D721Med (cell line): Measurements from ENCODE around the gene BTAF1.
"Not testable (repeated sequence)": the region's sequence is repeated elsewhere in the genome, so short reads cannot be mapped to it uniquely, and the experiment has no call there.

Experiments used
- DNase-seq: peaks from one replicate; pipeline ENCODE4 v3.0.0; 2011; ENCODE audit warnings: low spot score; ENCODE audit not compliant: insufficient read length
- FAIRE-seq: peaks from 2 replicates; lab custom pipeline; 2011; peaks lifted over from hg19 to GRCh38; lab: Jason Lieb, UNC
- CTCF ChIP-seq: IDR thresholded peaks from 2 replicates; pipeline ENCODE4 v1.5.1; 2012; ENCODE audit warnings: mild to moderate bottlenecking, control low read depth; ENCODE audit not compliant: insufficient read depth; ENCODE audit errors: missing control alignments

Gene BTAF1

GRCh38 chr10:91884536-91884935 lies 39.0 kb upstream of the BTAF1 start:
- no peak for FAIRE-seq
- no peak for DNase-seq
- no peak for TF ChIP-seq CTCF

GRCh38 chr10:91885362-91886079 lies 38.0 kb upstream of the BTAF1 start:
- DNase-seq, result no peak
- FAIRE-seq, result no peak
- no peak for TF ChIP-seq CTCF

GRCh38 chr10:91886954-91887271 lies 36.7 kb upstream of the BTAF1 start:
- FAIRE-seq (no peak), DNase-seq (no peak)
- no peak for TF ChIP-seq CTCF

GRCh38 chr10:91887272-91888076 lies 36.1 kb upstream of the BTAF1 start:
- TF ChIP-seq CTCF, result no peak
- no peak for DNase-seq
- FAIRE-seq, result no peak

GRCh38 chr10:91891125-91892001 lies 32.2 kb upstream of the BTAF1 start:
- DNase-seq (no peak), FAIRE-seq (no peak)
- TF ChIP-seq CTCF, result no peak

- TF ChIP-seq CTCF, result no peak
- FAIRE-seq, result no peak
- DNase-seq, result no peak
These were observed 30.5 kb upstream of the BTAF1 start for GRCh38 chr10:91893051-91893450.

- not testable (repeated sequence) for FAIRE-seq, DNase-seq
These were observed 29.3 kb upstream of the BTAF1 start for GRCh38 chr10:91894261-91894685.
